ENCODE measurements around the gene LRRC7. TPM values are rescaled to one million over a fixed set of nuclear protein-coding genes. Genes with fewer than 3 reads are reported as not detected.

The LRRC7 gene
- total and polyA plus RNA-seq, 2 of the 8 experiments (the other 6 are each of a cell fraction or from before 2014, with no cell fraction given): 0.03 to 0.17 TPM

GRCh38 chr1:69533343-69533742, 34.4 kb upstream of the LRRC7 start:
- DNase-seq (ENCODE audit: low read depth in 1 of 2, low spot score in 2 of 2): no peak
- Histone ChIP-seq H3K9me3 (ENCODE audit: insufficient read depth in 2 of 2, low read depth in 1 of 2, low read length in 1 of 2) (no peaks in the 10 kb centered on the region), H3K9ac (replicated peaks in 1 of 4; ENCODE audit: extremely low read depth in 1 of 4, low read depth in 3 of 4, low read length in 3 of 4) (no peak overlapping the region)
- TF ChIP-seq SAP30 (IDR thresholded peaks at IDR 0.05; ENCODE audit: insufficient read depth, insufficient replicate concordance, low read length): no peak
- TF ChIP-seq KDM5A (IDR thresholded peaks at IDR 0.05; ENCODE audit: low read length): no peak
- no peak for TF ChIP-seq KDM4A (IDR thresholded peaks at IDR 0.05; ENCODE audit: low read depth, low read length, severe bottlenecking)
- TF ChIP-seq SIX5 (IDR thresholded peaks at IDR 0.05; ENCODE audit: low read depth, low read length): no peak
- TF ChIP-seq CBX5 (IDR thresholded peaks at IDR 0.05; ENCODE audit: low read depth, low read length): no peak
- TF ChIP-seq FOSL1 (IDR thresholded peaks at IDR 0.05; ENCODE audit: insufficient read depth, low read depth, low read length): no peak
- no peak for TF ChIP-seq NANOG (IDR thresholded peaks at IDR 0.05; ENCODE audit: insufficient read depth, low read depth, low read length, poor library complexity, severe bottlenecking)
- no peak for TF ChIP-seq JUND (IDR thresholded peaks at IDR 0.05; ENCODE audit: low read length)
- no peak for TF ChIP-seq CHD2 (IDR thresholded peaks at IDR 0.05; ENCODE audit: low read length)
- no peak for TF ChIP-seq YY1 (IDR thresholded peaks at IDR 0.05; ENCODE audit: low read depth, low read length)
- TF ChIP-seq, protein P1, sequence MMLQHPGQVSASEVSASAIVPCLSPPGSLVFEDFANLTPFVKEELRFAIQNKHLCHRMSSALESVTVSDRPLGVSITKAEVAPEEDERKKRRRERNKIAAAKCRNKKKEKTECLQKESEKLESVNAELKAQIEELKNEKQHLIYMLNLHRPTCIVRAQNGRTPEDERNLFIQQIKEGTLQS (IDR thresholded peaks at IDR 0.05; ENCODE audit: insufficient read depth, low read depth, low read length): no peak
- no peak for TF ChIP-seq SP4 (IDR thresholded peaks at IDR 0.05; ENCODE audit: low read length)
- TF ChIP-seq TBP (IDR thresholded peaks at IDR 0.05; ENCODE audit: low read depth, low read length): no peak
- TF ChIP-seq SRF (IDR thresholded peaks at IDR 0.05; ENCODE audit: low read depth, low read length): no peak
- TF ChIP-seq SIRT6 (IDR thresholded peaks at IDR 0.05; ENCODE audit: low read length): no peak
- TF ChIP-seq GTF2F1 (IDR thresholded peaks at IDR 0.05; ENCODE audit: borderline replicate concordance, low read depth, low read length): no peak

More at GRCh38 chr1:69533343-69533742, 34.4 kb upstream of the LRRC7 start:
- Histone ChIP-seq H2BK120ac (replicated peaks; ENCODE audit: low read depth, low read length) (no peak overlapping the region), H2BK5ac (ENCODE audit: low read depth, low read length) (no peak overlapping the region), H3K79me1 (ENCODE audit: low read depth, low read length) (no peaks in the 10 kb centered on the region), H2AFZ (ENCODE audit: low read length) (no peak overlapping the region), H2BK15ac (ENCODE audit: low read length) (no peak overlapping the region), H4K20me1 (replicated peaks in 1 of 2; ENCODE audit: control insufficient read depth in 1 of 2, insufficient read depth in 2 of 2, low read length in 2 of 2) (no peaks in the 10 kb centered on the region), H3K4me1 (replicated peaks in 1 of 4; ENCODE audit: control insufficient read depth in 3 of 4, insufficient read depth in 4 of 4, low read length in 3 of 4) (no peaks in the 10 kb centered on the region), H3K27me3 (replicated peaks in 1 of 4; ENCODE audit: control insufficient read depth in 3 of 4, extremely low read depth in 1 of 4, insufficient read depth in 3 of 4, low read length in 3 of 4) (no peaks in the 10 kb centered on the region), H4K5ac (ENCODE audit: insufficient read length, low read depth, low read length) (no peak overlapping the region), H3K36me3 (ENCODE audit: control insufficient read depth in 2 of 4, insufficient read depth in 4 of 4, low read length in 3 of 4) (no peaks in the 10 kb centered on the region), H3K23me2 (ENCODE audit: low read depth, low read length) (no peaks in the 10 kb centered on the region), H3K18ac (ENCODE audit: extremely low read depth, low read length) (no peak overlapping the region), H3K56ac (replicated peaks; ENCODE audit: insufficient read length, low read depth, low read length) (no peak overlapping the region), H2BK12ac (ENCODE audit: low read depth, low read length) (no peak overlapping the region), H3K4ac (replicated peaks; ENCODE audit: insufficient read length, low read depth, low read length) (no peak overlapping the region), H3K79me2 (ENCODE audit: control insufficient read depth in 1 of 2, insufficient read depth in 2 of 2, low read length in 2 of 2) (no peaks in the 10 kb centered on the region), H2AK5ac (ENCODE audit: low read depth, low read length) (no peak overlapping the region), H3K4me3 (ENCODE audit: extremely low read depth in 1 of 4, insufficient read depth in 2 of 4, low read depth in 3 of 4, low read length in 4 of 4) (no peak overlapping the region), H2BK20ac (ENCODE audit: low read length) (no peak overlapping the region), H3K23ac (ENCODE audit: insufficient read length) (no peak overlapping the region), H3K27ac (ENCODE audit: low read depth, low read length) (no peak overlapping the region), H3K4me2 (ENCODE audit: insufficient read depth in 1 of 2, low read depth in 2 of 2, low read length in 2 of 2) (no peak overlapping the region), H4K8ac (ENCODE audit: extremely low read depth, insufficient read depth, low read length) (no peak overlapping the region), H4K91ac (replicated peaks; ENCODE audit: insufficient read length, low read length) (no peak overlapping the region), H3K14ac (ENCODE audit: insufficient read length) (no peak overlapping the region)
- ChIA-PET CTCF (ENCODE audit: partially characterized antibody) (no interaction called here), POLR2A (ENCODE audit: partially characterized antibody) (interaction anchor here (0.6 kb wide), 1 partner anchor 12 kb away, joined by 3 read pairs; no protein-coding TSS in a partner anchor)
- 92% methylated on average over 1 of the region's 1 CpG; no CpG with 5 or more reads in 1 of the 2 experiments for WGBS, 2 experiments (ENCODE audit: extremely low coverage in 1 of 2, insufficient coverage in 1 of 2, insufficient read length in 1 of 2, insufficient replicate concordance in 2 of 2, low coverage in 1 of 2, low lambda C conversion rate in 2 of 2, missing lambda C conversion rate in 1 of 2)
- FAIRE-seq: no peak
